22Rv1 (cell line): ENCODE results near the gene FRMD4B.
A peak's percentile ranks its signal among the peaks of the same experiment; 100 is the strongest.
"Not testable (repeated sequence)": the region's sequence is repeated elsewhere in the genome, so short reads cannot be mapped to it uniquely, and the experiment has no call there.

Experiments
- H3K27ac ChIP-seq: fragments of 450-650 bp; 2 replicates; pipeline ENCODE4 v1.5.1; 2017
- ZFX ChIP-seq: fragments of 450-650 bp; IDR thresholded peaks from 2 replicates; pipeline ENCODE4 v1.6.1; 2017; ENCODE audit warnings: antibody characterized with exemption, borderline replicate concordance
- TF ChIP-seq, protein P1 (sequence below): fragments of 450-650 bp; IDR thresholded peaks from 2 replicates; pipeline ENCODE4 v1.5.1; 2017; ENCODE audit warnings: mild to moderate bottlenecking

The FRMD4B gene

DNA sequence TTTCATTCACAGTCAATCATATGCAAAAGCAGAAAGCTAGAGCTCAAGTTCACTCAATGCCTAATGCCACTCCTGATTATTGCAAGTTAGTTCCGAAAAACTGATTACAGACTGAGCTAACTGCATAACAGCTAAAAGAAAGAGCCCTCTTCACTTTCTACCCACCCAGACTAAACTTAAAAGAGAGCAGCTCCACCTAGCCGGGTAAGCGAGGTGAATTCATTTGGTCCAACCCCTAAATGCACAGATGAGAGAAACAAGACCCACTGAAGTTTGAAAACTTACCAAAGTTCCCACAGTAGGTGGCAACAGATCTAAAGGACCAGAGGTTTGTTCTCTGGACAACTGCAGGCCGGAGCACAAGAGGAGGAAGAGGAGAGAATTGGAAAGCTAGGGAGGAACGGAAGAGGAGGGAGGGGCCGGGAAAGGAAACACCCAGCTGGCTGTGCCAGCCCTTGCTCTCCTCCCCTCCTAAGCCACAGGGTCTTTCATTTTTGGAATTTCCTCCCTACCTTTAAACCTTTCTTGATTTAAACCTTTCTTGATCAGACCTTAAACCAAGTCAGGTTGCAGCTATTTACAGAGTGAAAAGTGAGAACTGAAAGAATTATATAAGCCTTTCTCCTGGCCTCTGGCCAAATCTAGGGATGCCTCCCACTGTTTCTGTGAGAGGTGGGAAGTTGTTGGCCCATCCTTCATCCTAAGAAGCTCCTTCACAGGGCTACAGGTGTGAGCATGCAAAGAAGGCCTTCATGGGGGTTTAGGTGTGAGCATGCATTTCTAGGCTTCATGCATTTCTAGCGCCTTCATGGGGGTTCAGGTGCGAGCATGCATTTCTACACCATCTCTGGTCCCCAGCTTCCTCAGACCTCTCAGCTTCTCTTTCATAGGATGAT is 148.8 kb downstream of the FRMD4B start:
- H3K27ac ChIP-seq = 0 out of 2 replicates have a peak overlapping the region, but pooled peaks have one; percentile 26
- TF ChIP-seq, protein P1, sequence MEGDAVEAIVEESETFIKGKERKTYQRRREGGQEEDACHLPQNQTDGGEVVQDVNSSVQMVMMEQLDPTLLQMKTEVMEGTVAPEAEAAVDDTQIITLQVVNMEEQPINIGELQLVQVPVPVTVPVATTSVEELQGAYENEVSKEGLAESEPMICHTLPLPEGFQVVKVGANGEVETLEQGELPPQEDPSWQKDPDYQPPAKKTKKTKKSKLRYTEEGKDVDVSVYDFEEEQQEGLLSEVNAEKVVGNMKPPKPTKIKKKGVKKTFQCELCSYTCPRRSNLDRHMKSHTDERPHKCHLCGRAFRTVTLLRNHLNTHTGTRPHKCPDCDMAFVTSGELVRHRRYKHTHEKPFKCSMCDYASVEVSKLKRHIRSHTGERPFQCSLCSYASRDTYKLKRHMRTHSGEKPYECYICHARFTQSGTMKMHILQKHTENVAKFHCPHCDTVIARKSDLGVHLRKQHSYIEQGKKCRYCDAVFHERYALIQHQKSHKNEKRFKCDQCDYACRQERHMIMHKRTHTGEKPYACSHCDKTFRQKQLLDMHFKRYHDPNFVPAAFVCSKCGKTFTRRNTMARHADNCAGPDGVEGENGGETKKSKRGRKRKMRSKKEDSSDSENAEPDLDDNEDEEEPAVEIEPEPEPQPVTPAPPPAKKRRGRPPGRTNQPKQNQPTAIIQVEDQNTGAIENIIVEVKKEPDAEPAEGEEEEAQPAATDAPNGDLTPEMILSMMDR = no peak
- no peak for TF ChIP-seq ZFX

DNA sequence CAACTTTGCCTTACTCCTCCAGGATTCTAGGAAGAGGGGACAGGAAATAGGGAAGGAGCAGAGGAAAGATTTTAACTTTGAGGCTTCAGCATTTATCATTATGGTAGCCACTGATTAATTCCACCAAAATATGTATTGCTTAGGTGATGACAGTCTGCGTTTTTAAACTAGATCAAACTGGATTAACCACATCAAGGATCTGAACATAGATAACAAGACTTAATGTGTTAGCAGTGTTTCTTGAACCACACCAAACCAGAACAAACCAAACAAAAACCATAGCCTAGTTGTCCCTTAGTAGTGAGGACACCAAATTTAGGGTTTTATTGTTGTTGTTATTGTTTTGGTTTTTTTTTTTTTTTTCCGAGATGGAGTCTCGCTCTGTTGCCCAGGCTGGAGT is 150.0 kb downstream of the FRMD4B start:
- TF ChIP-seq, protein P1 = no peak
- TF ChIP-seq ZFX = no peak

DNA sequence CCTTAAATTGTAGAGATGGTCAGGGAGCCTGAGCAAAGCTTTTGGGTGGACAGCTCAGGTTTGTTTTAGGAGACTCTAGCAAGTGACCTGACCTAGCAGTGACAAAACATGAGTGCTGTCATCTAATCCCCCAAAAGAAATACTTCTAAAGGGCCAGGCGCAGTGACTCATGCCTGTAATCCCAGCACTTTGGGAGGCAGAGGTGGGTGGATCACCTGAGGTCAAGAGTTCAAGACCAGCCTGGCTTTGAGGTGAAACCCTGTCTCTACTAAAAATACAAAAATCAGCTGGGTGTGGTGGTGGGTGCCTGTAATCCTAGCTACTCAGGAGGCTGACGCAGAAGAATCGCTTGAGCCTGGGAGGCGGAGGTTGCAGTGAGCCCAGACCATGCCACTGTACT is 150.7 kb downstream of the FRMD4B start:
- not testable (repeated sequence) for H3K27ac ChIP-seq

More for the DNA sequence above, 150.0 kb downstream of the FRMD4B start:
- H3K27ac ChIP-seq = no peak overlapping the region

DNA sequence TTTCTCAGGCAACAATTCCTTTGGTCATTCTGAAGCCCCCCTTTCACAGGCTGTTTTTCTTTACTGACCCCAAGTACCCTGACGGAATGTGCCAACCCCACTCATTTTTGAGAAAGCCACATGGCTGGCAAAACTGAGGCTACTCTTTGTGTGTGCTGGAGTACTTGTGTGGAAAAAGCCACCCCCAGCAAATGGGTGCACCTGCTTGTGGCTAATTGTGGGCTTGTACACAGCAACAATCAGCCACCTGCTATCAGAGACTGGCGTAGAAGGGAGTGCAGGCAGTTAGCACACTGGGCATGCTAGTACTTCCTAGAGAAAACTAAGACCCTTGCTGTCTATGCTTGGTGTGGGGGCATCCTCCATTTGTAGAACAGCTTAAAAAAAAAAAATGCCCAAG is 153.4 kb downstream of the FRMD4B start:
- TF ChIP-seq ZFX = no peak
- TF ChIP-seq, protein P1 = no peak
- no peak overlapping the region for H3K27ac ChIP-seq

DNA sequence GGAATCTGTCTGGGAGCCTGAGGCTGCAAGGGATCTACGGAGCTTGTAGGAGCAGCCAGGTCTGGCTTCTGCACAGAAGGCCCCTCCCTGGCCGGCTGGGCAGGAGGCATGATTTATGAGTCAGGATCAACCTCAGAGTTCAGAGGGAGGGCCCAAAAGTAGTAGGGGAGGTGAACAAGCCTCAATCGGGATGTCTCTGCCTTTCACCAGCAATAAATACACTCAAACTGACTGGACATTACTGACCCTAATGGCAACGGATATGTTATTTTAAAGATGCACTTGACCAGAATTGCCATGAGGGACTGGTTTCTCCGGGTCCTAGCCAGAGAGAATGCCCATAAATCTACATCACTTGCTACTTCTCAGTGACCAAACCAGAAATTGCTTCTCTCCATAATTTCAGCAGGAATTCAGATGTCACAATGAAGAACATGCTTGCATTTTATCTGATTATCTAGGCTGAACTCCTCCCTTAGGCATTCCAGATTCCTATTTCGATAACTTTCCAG is 153.9 kb downstream of the FRMD4B start:
- TF ChIP-seq, protein P1 = no peak
- no peak for TF ChIP-seq ZFX
- no peak overlapping the region for H3K27ac ChIP-seq

DNA sequence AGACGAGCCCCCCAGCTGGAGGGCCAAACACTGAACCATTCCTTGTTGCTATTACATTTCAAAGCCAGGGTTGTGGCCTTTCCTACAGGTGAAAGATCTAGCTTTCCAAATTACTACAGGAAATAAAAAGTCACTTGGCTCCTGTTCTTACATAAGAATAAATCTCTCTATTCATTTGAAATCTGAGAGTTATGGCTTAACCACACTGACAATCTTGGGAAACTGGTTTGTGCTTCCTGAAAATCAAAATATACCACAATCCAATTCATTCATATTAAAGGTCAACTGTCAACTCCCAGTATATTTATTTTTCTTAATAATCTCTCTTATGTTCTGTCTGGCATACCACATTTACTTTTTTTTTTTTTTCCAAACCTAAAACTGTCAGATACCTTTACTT is 159.8 kb downstream of the FRMD4B start:
- no peak for TF ChIP-seq ZFX
- TF ChIP-seq, protein P1 = no peak
- H3K27ac ChIP-seq = no peak overlapping the region

DNA sequence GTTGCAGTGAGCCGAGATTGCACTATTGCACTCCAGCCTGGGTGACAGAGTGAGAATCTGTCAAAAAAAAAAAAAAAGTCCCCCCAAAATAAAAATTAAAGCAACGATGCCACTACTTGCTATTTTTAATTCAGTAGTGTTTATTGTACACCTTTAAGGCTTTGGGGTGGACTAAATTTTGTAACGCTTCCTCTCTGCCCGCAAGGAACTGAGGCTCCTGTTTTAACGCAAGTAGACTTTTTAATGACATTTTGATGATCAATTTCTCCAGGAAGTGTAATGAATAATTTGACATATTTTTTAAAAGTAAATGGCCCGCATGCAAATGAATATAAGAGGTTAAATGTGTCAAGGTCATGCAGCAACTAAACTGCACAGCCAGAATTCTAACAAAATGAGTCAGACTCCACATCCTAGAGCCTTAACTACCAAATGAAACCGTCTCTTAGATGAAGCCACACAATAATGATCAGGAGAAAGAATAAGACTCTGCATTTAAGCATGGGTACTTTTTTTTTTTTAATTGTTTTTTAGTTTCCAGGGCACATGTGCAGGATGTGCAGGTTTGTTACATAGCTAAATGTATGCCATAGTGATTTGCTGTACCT is 166.7 kb downstream of the FRMD4B start:
- TF ChIP-seq, protein P1 = no peak
- no peak for TF ChIP-seq ZFX
- no peak overlapping the region for H3K27ac ChIP-seq
